SK-N-SH (cell line): ENCODE results near the gene LRIG1. TPM values are rescaled to one million over a fixed set of nuclear protein-coding genes. Genes with fewer than 3 reads are reported as not detected.

Experiments used
- CTCF ChIA-PET: fragments of 300-600, 350-600 bp; formaldehyde crosslinking; extraction: SDS; loops from one replicate; lab custom pipeline; 2021; lab: Yijun Ruan, JAX
- POLR2A ChIA-PET: fragments of 350-600 bp; sonication (Branson Sonifier 250); formaldehyde crosslinking; extraction: SDS; loops from one replicate; lab custom pipeline; 2020; ENCODE audit warnings: antibody characterized with exemption, inconsistent platforms; lab: Yijun Ruan, JAX
- DNase-seq: peaks from one replicate; pipeline ENCODE4 v3.0.0; 2012
- H2AFZ ChIP-seq: fragments of 200-600 bp; sonication (generic); 2 replicates; pipeline ENCODE4 v1.8.1; 2016; ENCODE audit warnings: antibody characterized with exemption, mild to moderate bottlenecking, low read depth
- H3F3A ChIP-seq: fragments of 200-600 bp; sonication (generic); replicated peaks from 2 replicates; pipeline ENCODE3; 2016; ENCODE audit warnings: antibody characterized with exemption, mild to moderate bottlenecking; ENCODE audit not compliant: insufficient read depth
- H3K27ac ChIP-seq, 2 experiments: fragments of 200-500 bp in 1 of 2; fragments of 200-600 bp in 1 of 2; sonication (Bioruptor generic) in 1 of 2; sonication (generic), shearing (Covaris generic) in 1 of 2; 2 replicates each; pipeline versions ENCODE4 v1.5.1 to v1.6.1; 2014 to 2016; ENCODE audit warnings: low read depth in 2 of 2, inconsistent platforms in 1 of 2, low read length in 1 of 2, mild to moderate bottlenecking in 1 of 2, mixed read lengths in 1 of 2
- H3K27me3 ChIP-seq: fragments of 200-600 bp; sonication (generic), shearing (Covaris generic); 2 replicates; pipeline ENCODE4 v1.6.1; 2016; ENCODE audit warnings: mixed run types; ENCODE audit not compliant: insufficient read depth
- H3K36me3 ChIP-seq, 2 experiments: fragments of 200-500 bp in 1 of 2; fragments of 200-600 bp in 1 of 2; sonication (Bioruptor generic) in 1 of 2; sonication (generic) in 1 of 2; replicated peaks in 1 of 2; 2 replicates each; pipeline versions ENCODE3 to v1.5.1; 2014 to 2016; ENCODE audit warnings: low read length in 1 of 2, mild to moderate bottlenecking in 1 of 2; ENCODE audit not compliant: insufficient read depth in 2 of 2, control insufficient read depth in 1 of 2
- H3K4me1 ChIP-seq, 2 experiments: fragments of 200-500 bp in 1 of 2; fragments of 200-600 bp in 1 of 2; sonication (Bioruptor generic) in 1 of 2; sonication (generic), shearing (Covaris generic) in 1 of 2; 2 replicates each; pipeline versions ENCODE4 v1.5.1 to v1.6.1; 2014 to 2016; ENCODE audit warnings: low read depth in 1 of 2, low read length in 1 of 2, mixed run types in 1 of 2; ENCODE audit not compliant: insufficient read depth in 2 of 2, control insufficient read depth in 1 of 2
- H3K4me2 ChIP-seq: fragments of 200-600 bp; sonication (generic), shearing (Covaris generic); 2 replicates; pipeline ENCODE4 v1.6.1; 2017; ENCODE audit warnings: mixed run types
- H3K4me3 ChIP-seq, 2 experiments: fragments of 200-500 bp in 1 of 2; fragments of 200-600 bp in 1 of 2; sonication (Bioruptor generic) in 1 of 2; sonication (generic), shearing (Covaris generic) in 1 of 2; 2 replicates each; pipeline versions ENCODE4 v1.5.1 to v1.8.1; 2014 to 2016; ENCODE audit warnings: low read depth in 2 of 2, inconsistent platforms in 1 of 2, low read length in 1 of 2, mild to moderate bottlenecking in 1 of 2, mixed read lengths in 1 of 2, moderate library complexity in 1 of 2
- H3K79me2 ChIP-seq: fragments of 200-600 bp; sonication (generic); 2 replicates; pipeline ENCODE4 v1.8.1; 2017; ENCODE audit warnings: mild to moderate bottlenecking; ENCODE audit not compliant: insufficient read depth
- H3K9ac ChIP-seq: fragments of 200-600 bp; sonication (generic); 2 replicates; pipeline ENCODE4 v1.6.1; 2017; ENCODE audit warnings: mixed run types
- H3K9me2 ChIP-seq: fragments of 200-600 bp; sonication (generic); 2 replicates; pipeline ENCODE4 v1.6.1; 2017; ENCODE audit warnings: mixed run types
- H3K9me3 ChIP-seq: fragments of 200-600 bp; sonication (generic); 2 replicates; pipeline ENCODE4 v1.6.1; 2017; ENCODE audit warnings: mixed run types, mild to moderate bottlenecking, moderate library complexity
- H4K20me1 ChIP-seq: fragments of 200-600 bp; sonication (generic); 2 replicates; pipeline ENCODE4 v1.6.1; 2017; ENCODE audit warnings: mild to moderate bottlenecking, mixed run types; ENCODE audit not compliant: insufficient read depth
- ELF1 ChIP-seq: IDR thresholded peaks from 2 replicates; pipeline ENCODE4 v1.4.0; 2012
- EP300 ChIP-seq, 2 experiments: IDR thresholded peaks; 2 replicates each; pipeline versions ENCODE4 v1.4.0 to v1.6.1; 2012; ENCODE audit warnings: borderline replicate concordance in 1 of 2, low read depth in 1 of 2, low read length in 1 of 2
- FOSL2 ChIP-seq: IDR thresholded peaks from 2 replicates; pipeline ENCODE4 v1.4.0; 2012; ENCODE audit warnings: low read depth, mild to moderate bottlenecking, moderate library complexity, borderline replicate concordance
- FOXJ3 ChIP-seq: sonication (generic); formaldehyde crosslinking; IDR thresholded peaks from 2 replicates; pipeline ENCODE4 v1.5.1; 2020; ENCODE audit warnings: mild to moderate bottlenecking, missing genetic modification reagents
- GATA2 ChIP-seq: sonication (generic); formaldehyde crosslinking; IDR thresholded peaks from 2 replicates; pipeline ENCODE4 v1.5.0; 2020; ENCODE audit warnings: mild to moderate bottlenecking, missing genetic modification reagents
- IRF3 ChIP-seq: fragments of 150-350 bp; IDR thresholded peaks from 2 replicates; pipeline ENCODE4 v1.6.1; 2016; ENCODE audit warnings: mild to moderate bottlenecking, low read depth, low read length
- JUND ChIP-seq: IDR thresholded peaks from 2 replicates; pipeline ENCODE4 v1.4.0; 2012
- MAX ChIP-seq: IDR thresholded peaks from 2 replicates; pipeline ENCODE4 v1.4.0; 2012; ENCODE audit warnings: low read depth
- MXI1 ChIP-seq: IDR thresholded peaks from 2 replicates; pipeline ENCODE4 v1.6.1; 2012; ENCODE audit warnings: mild to moderate bottlenecking, low read depth, low read length, improper control_type of control experiment
- PBX3 ChIP-seq: IDR thresholded peaks from 2 replicates; pipeline ENCODE4; 2012
- RAD21 ChIP-seq: IDR thresholded peaks from 2 replicates; pipeline ENCODE4 v1.6.1; 2012; ENCODE audit warnings: mild to moderate bottlenecking, low read length
- RFX5 ChIP-seq: IDR thresholded peaks from 2 replicates; pipeline ENCODE4 v1.6.1; 2012; ENCODE audit warnings: mild to moderate bottlenecking, improper control_type of control experiment, low read length
- RXRA ChIP-seq: IDR thresholded peaks from 2 replicates; pipeline ENCODE4 v1.4.0; 2012; ENCODE audit warnings: low read depth, mild to moderate bottlenecking, borderline replicate concordance
- SIN3A ChIP-seq: IDR thresholded peaks from 2 replicates; pipeline ENCODE4 v1.6.1; 2012; ENCODE audit warnings: low read depth, mild to moderate bottlenecking, low read length, moderate library complexity, borderline replicate concordance
- USF1 ChIP-seq: IDR thresholded peaks from 2 replicates; pipeline ENCODE4 v1.4.0; 2012; ENCODE audit warnings: low read depth, borderline replicate concordance
- USF2 ChIP-seq: fragments of 150-350 bp; IDR thresholded peaks from 2 replicates; pipeline ENCODE4 v1.6.1; 2017; ENCODE audit warnings: antibody characterized with exemption, low read length, low read depth, borderline replicate concordance
- WGBS: methylation state at CpG from one replicate; pipeline ENCODE4 v1.1.6; 2017; ENCODE audit warnings: low lambda C conversion rate; 5-methylcytosine and 5-hydroxymethylcytosine counted together
- polyA plus RNA-seq, 3 experiments: library from polyadenylated mRNA; depleted of rRNA; stranded (reverse); fragments of >200 nt; gene quantifications; 2 replicates each; pipeline ENCODE4 v1.2.3, GENCODE V29; 2012

The LRIG1 gene
- polyA plus RNA-seq, 1 of the 3 experiments (the other 2 are of a cell fraction): 1.7 TPM

- no peaks in the 10 kb centered on the region for H3K9me2 ChIP-seq
- H3K9ac ChIP-seq: no peak overlapping the region
- H3K9me3 ChIP-seq: no peaks in the 10 kb centered on the region
- H3K4me3 ChIP-seq: no peak overlapping the region
- H3K27ac ChIP-seq: no peak overlapping the region; a peak in 1 of 4 replicates
- no peak overlapping the region for H3K4me2 ChIP-seq
- DNase-seq: no peak
- H3K27me3 ChIP-seq: no peaks in the 10 kb centered on the region
- ChIA-PET POLR2A (no interaction called here), CTCF (interaction anchor here (0.8 to 3.6 kb wide), 3 partner anchors 9 to 418 kb away, joined by 3 to 34 read pairs (median 3); no protein-coding TSS in a partner anchor)
- H4K20me1 ChIP-seq: no peaks in the 10 kb centered on the region
- TF ChIP-seq RFX5 (no peak), GATA2 (CRISPR knock-in tag) (no peak), RAD21 (no peak), ELF1 (no peak), USF2 (no peak), MAX (no peak), IRF3 (no peak), RXRA (no peak), SIN3A (no peak), EP300 (IDR thresholded peaks at IDR 0.05; ENCODE audit: borderline replicate concordance in 1 of 2, low read depth in 1 of 2, low read length in 1 of 2) (no peak)
- TF ChIP-seq, all 33 proteins: peak for 0
- Histone ChIP-seq H3K79me2 (no peaks in the 10 kb centered on the region), H3F3A (no peaks in the 10 kb centered on the region), H3K4me1 (peaks cover 0 to 13% of the 10 kb centered on the region in 2 experiments; a peak in 1 of 4 replicates), H2AFZ (no peak overlapping the region), H3K36me3 (no peaks in the 10 kb centered on the region)
- WGBS: 84% methylated on average over 7 of the region's 9 CpGs
These were observed 102.4 kb downstream of the LRIG1 start for GRCh38 chr3:66398228-66399025.

GRCh38 chr3:66397745-66398144 is 103.1 kb downstream of the LRIG1 start:
- WGBS: 93% methylated on average over 2 of the region's 2 CpGs
- TF ChIP-seq USF1 (no peak), JUND (no peak), ELF1 (no peak), FOXJ3 (CRISPR knock-in tag) (no peak), MXI1 (no peak), FOSL2 (no peak), PBX3 (no peak)
- Histone ChIP-seq H3K27ac (no peak overlapping the region), H4K20me1 (no peaks in the 10 kb centered on the region), H3K4me3 (no peak overlapping the region), H3K9me2 (no peaks in the 10 kb centered on the region), H3F3A (no peaks in the 10 kb centered on the region), H3K9me3 (no peaks in the 10 kb centered on the region), H3K9ac (no peak overlapping the region), H3K4me1 (peaks cover 0 to 13% of the 10 kb centered on the region in 2 experiments; a peak in 1 of 4 replicates), H3K36me3 (no peaks in the 10 kb centered on the region), H2AFZ (no peak overlapping the region), H3K4me2 (no peak overlapping the region), H3K27me3 (no peaks in the 10 kb centered on the region), H3K79me2 (no peaks in the 10 kb centered on the region)
- CTCF ChIA-PET: interaction anchor here (0.8 to 3.6 kb wide), 2 partner anchors 10 to 19 kb away, joined by 3 to 34 read pairs; no protein-coding TSS in a partner anchor
- no peak for DNase-seq
- POLR2A ChIA-PET: no interaction called here
